AG10803 (cell line): Measurements from ENCODE around the gene ANKRD12.

Source experiments
- DNase-seq: peaks from one replicate; pipeline ENCODE4 v3.0.0; 2010; ENCODE audit warnings: low read depth
- H3K4me3 ChIP-seq: 2 replicates; pipeline ENCODE4 v1.5.1; 2011; ENCODE audit warnings: mild to moderate bottlenecking, low read length, control low read depth
- CTCF ChIP-seq: conservative IDR thresholded peaks from 2 replicates; pipeline ENCODE4 v1.5.1; 2011; ENCODE audit warnings: mild to moderate bottlenecking, low read length, control low read depth, inconsistent platforms

Gene ANKRD12

GRCh38 chr18:9140984-9141383 is 4.4 kb downstream of the ANKRD12 start:
- TF ChIP-seq CTCF, result no peak
- H3K4me3 ChIP-seq, result no peak overlapping the region; the same call in 1 of the 2 replicates
- DNase-seq, result no peak

- DNase-seq, result no peak
- TF ChIP-seq CTCF, result no peak
- no peak overlapping the region for H3K4me3 ChIP-seq
These were observed 9.6 kb downstream of the ANKRD12 start for GRCh38 chr18:9146224-9146623.

GRCh38 chr18:9147440-9148202 is 11.0 kb downstream of the ANKRD12 start:
- DNase-seq, result peak; percentile 79
- TF ChIP-seq CTCF, result peak; percentile 89
- no peak overlapping the region for H3K4me3 ChIP-seq

GRCh38 chr18:9148203-9148552 is 11.6 kb downstream of the ANKRD12 start:
- no peak for TF ChIP-seq CTCF
- DNase-seq, result no peak
- H3K4me3 ChIP-seq, result no peak overlapping the region

- no peak for DNase-seq
- H3K4me3 ChIP-seq, result no peak overlapping the region
- TF ChIP-seq CTCF, result no peak
These were observed 13.5 kb downstream of the ANKRD12 start for GRCh38 chr18:9150121-9150520.

- no peak for DNase-seq
- no peak overlapping the region for H3K4me3 ChIP-seq
- TF ChIP-seq CTCF, result no peak
These were observed 16.7 kb downstream of the ANKRD12 start for GRCh38 chr18:9153256-9153655.

GRCh38 chr18:9156604-9157249 is 20.1 kb downstream of the ANKRD12 start:
- no peak overlapping the region for H3K4me3 ChIP-seq
- DNase-seq, result no peak
- no peak for TF ChIP-seq CTCF
